HEK293T (cell line): Measurements from ENCODE around the gene RNF146.
A peak's percentile ranks its signal among the peaks of the same experiment; 100 is the strongest.
"Not testable (repeated sequence)": the region's sequence is repeated elsewhere in the genome, so short reads cannot be mapped to it uniquely, and the experiment has no call there.

Experiments
- CTCF ChIA-PET: fragments of 350-600 bp; formaldehyde crosslinking; extraction: SDS; loops from one replicate; lab custom pipeline; 2021; ENCODE audit warnings: antibody characterized with exemption, inconsistent platforms; lab: Yijun Ruan, JAX
- POLR2A ChIA-PET: fragments of 350-600 bp; formaldehyde crosslinking; extraction: SDS; loops from one replicate; lab custom pipeline; 2020; ENCODE audit warnings: antibody characterized with exemption, inconsistent platforms; lab: Yijun Ruan, JAX
- DNase-seq: peaks from one replicate; pipeline ENCODE4 v3.0.0; 2012; ENCODE audit warnings: mixed read lengths; ENCODE audit errors: extremely low spot score
- ARNT ChIP-seq: fragments of 450-650 bp; IDR thresholded peaks from 2 replicates; pipeline ENCODE4 v1.6.1; 2017; ENCODE audit warnings: mild to moderate bottlenecking
- BHLHE40 ChIP-seq: fragments of 450-650 bp; IDR thresholded peaks from 2 replicates; pipeline ENCODE4 v1.6.1; 2016; ENCODE audit warnings: mild to moderate bottlenecking, moderate library complexity, borderline replicate concordance
- CTBP1 ChIP-seq: fragments of 450-650 bp; IDR thresholded peaks from 2 replicates; pipeline ENCODE4 v1.6.1; 2016; ENCODE audit warnings: borderline replicate concordance
- ELF4 ChIP-seq: fragments of 450-650 bp; IDR thresholded peaks from 2 replicates; pipeline ENCODE4 v1.6.1; 2017; ENCODE audit warnings: antibody characterized with exemption
- FOXA1 ChIP-seq: fragments of 450-650 bp; IDR thresholded peaks from 2 replicates; pipeline ENCODE4 v1.6.1; 2016; ENCODE audit warnings: mild to moderate bottlenecking
- FOXK2 ChIP-seq: fragments of 450-650 bp; IDR thresholded peaks from 2 replicates; pipeline ENCODE4 v1.6.1; 2016; ENCODE audit warnings: mild to moderate bottlenecking
- FOXM1 ChIP-seq: fragments of 450-650 bp; IDR thresholded peaks from 2 replicates; pipeline ENCODE4 v1.6.1; 2017; ENCODE audit warnings: mild to moderate bottlenecking, borderline replicate concordance
- HDGF ChIP-seq: fragments of 450-650 bp; IDR thresholded peaks from 2 replicates; pipeline ENCODE4 v1.6.1; 2017; ENCODE audit warnings: antibody characterized with exemption, borderline replicate concordance
- L3MBTL2 ChIP-seq: fragments of 450-650 bp; conservative IDR thresholded peaks from 2 replicates; pipeline ENCODE4 v1.6.1; 2016; ENCODE audit warnings: mild to moderate bottlenecking
- LEF1 ChIP-seq: fragments of 450-650 bp; IDR thresholded peaks from 2 replicates; pipeline ENCODE4 v1.6.1; 2017; ENCODE audit warnings: mild to moderate bottlenecking, borderline replicate concordance
- NFRKB ChIP-seq: fragments of 450-650 bp; IDR thresholded peaks from 2 replicates; pipeline ENCODE4 v1.6.1; 2016; ENCODE audit warnings: mild to moderate bottlenecking, moderate library complexity
- SP1 ChIP-seq: fragments of 450-650 bp; IDR thresholded peaks from 2 replicates; pipeline ENCODE4 v1.6.1; 2017
- SUZ12 ChIP-seq: fragments of 450-650 bp; IDR thresholded peaks from 2 replicates; pipeline ENCODE4 v1.6.1; 2016; ENCODE audit warnings: mild to moderate bottlenecking
- TARDBP ChIP-seq: fragments of 450-650 bp; IDR thresholded peaks from 2 replicates; pipeline ENCODE4 v1.6.1; 2016
- ZNF384 ChIP-seq: fragments of 450-650 bp; IDR thresholded peaks from 2 replicates; pipeline ENCODE4 v1.6.1; 2016
- TF ChIP-seq, protein P1 (sequence below): fragments of 450-650 bp; IDR thresholded peaks from 2 replicates; pipeline ENCODE4 v1.6.1; 2016

Gene RNF146, protein sequence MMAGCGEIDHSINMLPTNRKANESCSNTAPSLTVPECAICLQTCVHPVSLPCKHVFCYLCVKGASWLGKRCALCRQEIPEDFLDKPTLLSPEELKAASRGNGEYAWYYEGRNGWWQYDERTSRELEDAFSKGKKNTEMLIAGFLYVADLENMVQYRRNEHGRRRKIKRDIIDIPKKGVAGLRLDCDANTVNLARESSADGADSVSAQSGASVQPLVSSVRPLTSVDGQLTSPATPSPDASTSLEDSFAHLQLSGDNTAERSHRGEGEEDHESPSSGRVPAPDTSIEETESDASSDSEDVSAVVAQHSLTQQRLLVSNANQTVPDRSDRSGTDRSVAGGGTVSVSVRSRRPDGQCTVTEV

DNA sequence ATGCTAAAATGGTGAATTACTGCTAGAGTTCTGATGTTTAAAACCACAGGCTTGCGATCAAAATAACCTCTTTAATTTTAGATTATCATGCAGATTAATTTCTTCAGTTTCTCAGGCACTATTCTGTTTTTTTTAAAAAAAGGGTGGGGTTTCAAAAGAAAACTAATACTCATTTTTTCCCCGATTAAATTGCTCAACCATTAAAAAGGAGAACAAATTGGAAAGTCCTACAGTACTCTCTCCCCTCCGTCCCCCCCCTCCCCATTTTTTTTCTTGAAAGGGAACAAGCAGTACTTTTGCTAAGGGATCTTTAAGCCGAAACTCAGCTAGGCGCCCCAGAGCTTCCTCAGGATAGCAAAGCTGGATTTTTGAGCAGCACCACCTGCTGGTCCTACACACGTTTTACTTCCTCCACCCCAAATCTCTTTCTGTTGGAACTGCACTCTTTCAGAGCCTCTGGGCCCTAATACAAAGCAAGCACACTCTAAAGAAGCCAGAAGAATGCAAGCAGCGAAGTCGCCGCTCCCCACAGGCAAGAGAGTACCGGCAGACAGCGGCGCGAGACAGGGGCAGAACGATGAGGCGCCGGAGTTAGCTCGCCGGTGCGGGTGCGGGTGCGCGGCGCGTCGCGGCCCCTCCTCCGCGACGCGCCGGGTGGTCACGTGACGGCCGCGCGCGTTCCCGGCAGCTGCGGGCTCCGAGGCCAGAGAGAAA lies at the start of gene RNF146:
TSS of gene RNF146 (plus strand) at position 687 of the 714 bp plus-strand sequence. CDS start 13,475 bp downstream, outside the sequence.
- ChIA-PET POLR2A (interaction anchor here (0.7 to 2.8 kb wide), 17 partner anchors 9 to 1280 kb away, joined by 3 to 15 read pairs (median 4); partner anchors contain the start of genes ECHDC1 and TRMT11), CTCF (interaction anchor here (0.6 to 1.8 kb wide), 11 partner anchors 9 to 1954 kb away, joined by 3 to 8 read pairs (median 4); no protein-coding TSS in a partner anchor)
- peak; percentile 91 for DNase-seq
- TF ChIP-seq ZNF384 (0 out of 2 replicates have a peak, but pooled peaks have one; percentile 55), NFRKB (no peak), CTBP1 (no peak)
- TF ChIP-seq, protein P1, sequence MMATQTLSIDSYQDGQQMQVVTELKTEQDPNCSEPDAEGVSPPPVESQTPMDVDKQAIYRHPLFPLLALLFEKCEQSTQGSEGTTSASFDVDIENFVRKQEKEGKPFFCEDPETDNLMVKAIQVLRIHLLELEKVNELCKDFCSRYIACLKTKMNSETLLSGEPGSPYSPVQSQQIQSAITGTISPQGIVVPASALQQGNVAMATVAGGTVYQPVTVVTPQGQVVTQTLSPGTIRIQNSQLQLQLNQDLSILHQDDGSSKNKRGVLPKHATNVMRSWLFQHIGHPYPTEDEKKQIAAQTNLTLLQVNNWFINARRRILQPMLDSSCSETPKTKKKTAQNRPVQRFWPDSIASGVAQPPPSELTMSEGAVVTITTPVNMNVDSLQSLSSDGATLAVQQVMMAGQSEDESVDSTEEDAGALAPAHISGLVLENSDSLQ, result no peak

DNA sequence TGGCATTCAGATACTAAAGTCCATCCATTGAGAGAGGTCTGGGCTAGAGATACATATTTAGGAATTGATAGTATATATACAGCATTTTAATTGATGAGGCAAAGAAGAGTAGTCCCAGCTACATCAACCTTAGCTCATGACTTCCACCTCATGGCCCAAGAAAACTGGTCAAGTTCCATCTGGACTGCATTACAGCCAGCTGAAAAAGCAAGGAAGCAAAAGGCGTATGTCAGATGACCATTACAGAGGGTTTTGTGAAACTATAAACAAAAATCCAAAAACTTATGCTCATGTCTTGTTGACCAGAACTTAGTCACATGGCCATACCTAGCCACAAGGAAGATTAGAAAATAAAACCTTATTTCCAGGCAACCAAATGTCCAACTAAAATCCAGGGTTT lies 46.8 kb upstream of the RNF146 start:
- TF ChIP-seq CTBP1 (no peak), NFRKB (no peak), FOXA1 (no peak), LEF1 (no peak), ZNF384 (no peak), FOXM1 (no peak), BHLHE40 (no peak), HDGF (no peak), ELF4 (no peak), ARNT (no peak), TARDBP (no peak), FOXK2 (no peak), L3MBTL2 (no peak), SUZ12 (no peak), SP1 (no peak)
- TF ChIP-seq, protein P1, result no peak
- ChIA-PET CTCF (no interaction called here), POLR2A (no interaction called here)
- DNase-seq, result no peak

DNA sequence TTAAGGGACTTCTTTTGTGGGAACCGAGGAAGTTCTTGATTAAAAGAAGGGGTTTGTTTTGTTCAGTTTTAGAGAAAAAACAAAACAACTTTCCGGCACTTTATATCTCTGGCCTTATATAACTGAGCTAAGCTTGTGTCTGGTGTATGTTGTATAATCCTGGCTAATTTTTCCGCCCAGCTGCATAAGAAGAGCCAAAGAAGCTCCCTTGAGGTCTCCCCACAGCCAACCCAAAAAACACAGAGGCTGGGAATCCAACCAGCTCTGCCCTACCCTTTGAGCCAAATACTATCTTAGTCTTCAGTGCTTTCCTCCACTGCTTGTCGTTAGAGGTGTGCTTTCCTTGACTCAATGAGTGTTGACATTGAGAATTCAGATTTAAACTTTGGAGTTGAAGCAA lies 45.5 kb upstream of the RNF146 start:
- DNase-seq, result no peak
- no peak for TF ChIP-seq L3MBTL2
- no peak for TF ChIP-seq NFRKB
- TF ChIP-seq, protein P1, result no peak
- no peak for TF ChIP-seq SP1
- no peak for TF ChIP-seq HDGF
- no peak for TF ChIP-seq ELF4
- TF ChIP-seq LEF1, result no peak
- no peak for TF ChIP-seq CTBP1
- no peak for TF ChIP-seq BHLHE40
- no peak for TF ChIP-seq FOXM1
- no peak for TF ChIP-seq SUZ12
- TF ChIP-seq ARNT, result no peak
- TF ChIP-seq TARDBP, result no peak
- TF ChIP-seq ZNF384, result no peak
- TF ChIP-seq FOXK2, result no peak
- TF ChIP-seq FOXA1, result no peak
- CTCF ChIA-PET, result no interaction called here
- POLR2A ChIA-PET, result no interaction called here

DNA sequence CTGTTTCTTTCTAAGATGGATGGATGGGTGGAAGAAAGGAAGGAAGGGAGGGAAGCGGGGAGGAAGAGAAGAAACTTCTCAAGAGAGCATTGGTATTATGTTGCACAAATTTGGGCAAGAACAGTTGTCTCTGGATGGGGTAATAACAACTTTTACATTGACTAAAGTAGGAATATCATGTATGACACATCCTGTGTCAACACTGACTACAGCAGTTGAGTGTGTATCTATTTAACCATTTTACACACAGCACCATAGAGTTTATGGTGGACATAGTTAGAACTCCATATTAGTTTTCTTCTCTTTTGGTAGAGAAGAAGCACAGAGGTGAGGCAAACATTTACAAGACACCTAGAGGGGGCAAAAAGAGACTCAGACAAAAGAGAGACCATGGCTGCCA lies 44.2 kb upstream of the RNF146 start:
- ChIA-PET POLR2A (no interaction called here), CTCF (no interaction called here)
- DNase-seq, result no peak
- TF ChIP-seq BHLHE40, result no peak
- no peak for TF ChIP-seq ZNF384
- no peak for TF ChIP-seq FOXK2
- no peak for TF ChIP-seq HDGF
- no peak for TF ChIP-seq L3MBTL2
- TF ChIP-seq NFRKB, result no peak
- TF ChIP-seq, protein P1, result no peak
- TF ChIP-seq CTBP1, result no peak
- TF ChIP-seq SUZ12, result no peak
- no peak for TF ChIP-seq ELF4
- no peak for TF ChIP-seq FOXA1
- no peak for TF ChIP-seq FOXM1
- TF ChIP-seq SP1, result no peak
- TF ChIP-seq ARNT, result no peak
- no peak for TF ChIP-seq TARDBP
- TF ChIP-seq LEF1, result no peak

DNA sequence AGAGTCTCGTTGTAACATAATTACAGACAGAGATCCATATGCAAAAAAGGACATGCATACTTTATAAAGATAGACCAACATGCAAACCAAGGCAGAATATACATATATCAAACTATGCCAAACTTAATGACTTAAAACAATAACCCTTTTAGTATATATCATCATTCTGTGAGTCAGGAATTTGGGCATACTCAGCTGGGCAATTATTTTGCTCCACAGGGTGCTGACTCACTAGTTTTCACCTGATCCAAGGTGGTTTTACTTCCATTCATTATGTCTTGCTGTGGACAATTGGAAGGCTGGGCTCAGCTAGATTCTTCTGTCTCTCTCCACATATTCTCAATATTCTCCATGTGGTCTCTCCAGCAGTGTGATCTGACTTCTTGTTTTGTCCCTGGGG lies 41.2 kb upstream of the RNF146 start:
- DNase-seq, result no peak
- ChIA-PET POLR2A (no interaction called here), CTCF (no interaction called here)
- TF ChIP-seq SP1 (no peak), L3MBTL2 (no peak), FOXK2 (no peak), TARDBP (no peak)

DNA sequence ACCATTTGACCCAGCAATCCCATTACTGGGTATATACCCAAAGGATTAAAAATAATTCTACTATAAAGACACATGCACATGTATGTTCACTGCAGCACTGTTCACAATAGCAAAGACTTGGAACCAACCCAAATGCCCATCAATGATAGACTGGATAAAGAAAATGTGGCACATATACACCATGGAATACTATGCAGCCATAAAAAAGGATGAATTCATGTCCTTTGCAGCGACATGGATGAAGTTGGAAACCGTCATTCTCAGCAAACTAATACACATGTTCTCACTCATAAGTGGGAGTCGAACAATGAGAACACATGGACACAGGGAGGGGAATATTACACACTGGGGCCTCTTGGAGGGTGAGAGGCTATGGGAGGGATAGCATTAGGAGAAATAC lies 32.8 kb upstream of the RNF146 start:
- CTCF ChIA-PET, DNase-seq, POLR2A ChIA-PET: not testable (repeated sequence)
